ENCODE measurements around the gene ZFP57. TPM values are rescaled to one million over a fixed set of nuclear protein-coding genes. Genes with fewer than 3 reads are reported as not detected.

ZFP57 gene
- total and polyA plus RNA-seq, 10 of the 15 experiments (the other 5 are each of a cell fraction or from before 2014, with no cell fraction given): not detected

GRCh38 chr6:29626948-29627754 lies 53.8 kb downstream of the ZFP57 start (continued):
- TF ChIP-seq CUX1 (IDR thresholded peaks at IDR 0.05; ENCODE audit: insufficient replicate concordance, low read depth, low read length) (no peak), MEF2A (IDR thresholded peaks at IDR 0.05; ENCODE audit: insufficient read depth, low read depth, low read length) (no peak)

- no peaks in the 10 kb centered on the region for H3K36me3 ChIP-seq (ENCODE audit: control insufficient read depth in 2 of 2, insufficient read depth in 2 of 2, low read length in 1 of 2)
- RAD21 ChIA-PET (ENCODE audit: unreplicated experiment): interaction anchor here (1.1 kb wide), 1 partner anchor 14 kb away, joined by 3 read pairs; no protein-coding TSS in a partner anchor
- ATAC-seq: no peak
- no peak overlapping the region for H3K27ac ChIP-seq (ENCODE audit: control insufficient read depth, insufficient read depth)
- peaks cover 6% of the 10 kb centered on the region; the same call in 1 of the 2 replicates for H3K4me1 ChIP-seq (ENCODE audit: control insufficient read depth, insufficient read depth, low read length)
- H2AFZ ChIP-seq (ENCODE audit: control insufficient read depth, low read depth, low read length): no peak overlapping the region
- H3K4me3 ChIP-seq: no peak overlapping the region
- no peaks in the 10 kb centered on the region for H3K79me2 ChIP-seq (ENCODE audit: control insufficient read depth, insufficient read depth, low read length)
- no peaks in the 10 kb centered on the region for H3K9me3 ChIP-seq (replicated peaks; ENCODE audit: control insufficient read depth, insufficient read depth, low read length)
- TF ChIP-seq FOXK2 (IDR thresholded peaks at IDR 0.05): no peak
- no peak overlapping the region for H3K4me2 ChIP-seq (ENCODE audit: control insufficient read depth, insufficient read depth)
- in situ Hi-C loops (cut with MboI) (no loop called here), intact Hi-C loops (cut with micrococcal nuclease; ENCODE audit: unreplicated experiment) (no loop called here)
- H3K27me3 ChIP-seq (replicated peaks in 1 of 2; ENCODE audit: control insufficient read depth in 2 of 2, insufficient read depth in 2 of 2, low read length in 1 of 2): no peaks in the 10 kb centered on the region
- POLR2A ChIA-PET: no interaction called here
- no peak for FAIRE-seq
- 68% methylated on average over 7 of the region's 7 CpGs for WGBS (ENCODE audit: insufficient coverage, insufficient replicate concordance, low lambda C conversion rate, missing lambda C conversion rate)
- H3K9ac ChIP-seq (ENCODE audit: control insufficient read depth, insufficient read depth, low read length): no peak overlapping the region
- CTCF ChIA-PET: interaction anchor here (0.6 to 2.4 kb wide), 4 partner anchors 22 to 28 kb away, joined by 3 to 7 read pairs (median 5); no protein-coding TSS in a partner anchor
- DNase-seq (ENCODE audit: low read depth, low spot score): no peak
- SMC1A ChIA-PET (ENCODE audit: uncharacterized antibody, unreplicated experiment): no interaction called here
- BruUV-seq (replicated peaks): no TSS peak
- no peaks in the 10 kb centered on the region for H4K20me1 ChIP-seq (ENCODE audit: control insufficient read depth, insufficient read depth)
These were observed 55.5 kb downstream of the ZFP57 start for GRCh38 chr6:29625337-29625930.
